Measurements from ENCODE around the gene TRIM25. TPM values are rescaled to one million over a fixed set of nuclear protein-coding genes. Genes with fewer than 3 reads are reported as not detected.

Gene TRIM25
- total RNA-seq, 2 donors from 2014 or later = 32.2 to 40.6 TPM

DNA sequence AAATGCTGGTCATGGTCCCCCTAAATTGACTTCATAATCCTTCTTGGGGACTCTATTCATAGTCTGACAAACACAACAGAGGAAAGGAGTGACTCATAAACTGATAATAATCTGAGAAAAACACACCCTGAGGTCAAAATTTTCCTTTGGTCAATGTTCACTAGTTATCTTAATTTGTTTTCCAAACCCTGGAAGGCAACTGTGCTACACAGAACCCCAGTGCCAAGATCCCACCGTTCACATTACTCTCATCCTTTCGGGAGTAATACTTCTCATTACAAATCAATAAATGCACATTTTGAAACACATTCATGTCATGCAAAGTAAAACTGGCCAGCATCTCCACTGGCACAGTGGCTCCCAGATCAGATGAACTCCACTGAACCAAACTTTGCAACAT is 23.8 kb upstream of the TRIM25 start:
- Histone ChIP-seq H3K27me3 (replicated peaks; ENCODE audit: insufficient read depth) (no peaks in the 10 kb centered on the region), H3K27ac (no peak overlapping the region), H3K4me3 (no peak overlapping the region), H3K4me1 (ENCODE audit: control insufficient read depth in 1 of 2, low read depth in 2 of 2) (no peaks in the 10 kb centered on the region), H3K36me3 (peaks cover 20% of the 10 kb centered on the region), H3K9me3 (no peaks in the 10 kb centered on the region)
- ATAC-seq (ENCODE audit: insufficient number of reproducible peaks, low FRiP score, low read depth) = no peak
- no peak for DNase-seq (ENCODE audit: low spot score)
- TF ChIP-seq, protein P1, sequence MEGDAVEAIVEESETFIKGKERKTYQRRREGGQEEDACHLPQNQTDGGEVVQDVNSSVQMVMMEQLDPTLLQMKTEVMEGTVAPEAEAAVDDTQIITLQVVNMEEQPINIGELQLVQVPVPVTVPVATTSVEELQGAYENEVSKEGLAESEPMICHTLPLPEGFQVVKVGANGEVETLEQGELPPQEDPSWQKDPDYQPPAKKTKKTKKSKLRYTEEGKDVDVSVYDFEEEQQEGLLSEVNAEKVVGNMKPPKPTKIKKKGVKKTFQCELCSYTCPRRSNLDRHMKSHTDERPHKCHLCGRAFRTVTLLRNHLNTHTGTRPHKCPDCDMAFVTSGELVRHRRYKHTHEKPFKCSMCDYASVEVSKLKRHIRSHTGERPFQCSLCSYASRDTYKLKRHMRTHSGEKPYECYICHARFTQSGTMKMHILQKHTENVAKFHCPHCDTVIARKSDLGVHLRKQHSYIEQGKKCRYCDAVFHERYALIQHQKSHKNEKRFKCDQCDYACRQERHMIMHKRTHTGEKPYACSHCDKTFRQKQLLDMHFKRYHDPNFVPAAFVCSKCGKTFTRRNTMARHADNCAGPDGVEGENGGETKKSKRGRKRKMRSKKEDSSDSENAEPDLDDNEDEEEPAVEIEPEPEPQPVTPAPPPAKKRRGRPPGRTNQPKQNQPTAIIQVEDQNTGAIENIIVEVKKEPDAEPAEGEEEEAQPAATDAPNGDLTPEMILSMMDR (IDR thresholded peaks at IDR 0.05) = no peak

DNA sequence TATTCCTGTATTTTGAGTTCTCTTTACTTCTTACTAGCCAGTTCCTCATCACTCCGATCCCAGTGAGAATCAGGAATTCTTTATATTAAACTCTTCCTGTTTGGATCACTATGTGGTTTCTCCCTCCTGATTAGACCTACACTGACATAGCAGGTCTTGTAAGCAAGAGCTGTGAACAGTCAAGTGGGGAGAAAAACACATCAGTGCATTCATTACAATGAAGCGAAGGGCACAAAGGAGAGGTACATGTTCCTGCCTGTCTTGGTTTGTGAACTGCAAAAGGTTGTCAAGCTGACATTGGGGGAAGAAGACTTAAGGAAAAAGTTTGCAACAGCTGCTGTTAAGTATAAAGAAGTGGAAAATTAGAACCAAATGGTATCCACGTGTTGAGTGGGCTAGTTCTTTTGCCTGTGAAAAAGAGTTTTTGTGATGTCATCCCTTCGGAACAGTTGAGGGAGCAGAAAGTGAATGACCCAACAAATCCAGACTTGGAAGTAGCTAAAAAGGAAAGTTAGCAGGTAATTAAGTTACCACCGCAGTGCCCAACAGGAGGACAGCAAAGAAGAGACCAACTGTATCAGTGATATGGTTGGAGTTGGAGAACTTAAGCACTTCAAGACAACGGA is 23.0 kb upstream of the TRIM25 start:
- DNase-seq (ENCODE audit: low spot score) (no peak), ATAC-seq (ENCODE audit: insufficient number of reproducible peaks, low FRiP score, low read depth) (no peak)
- no peak overlapping the region for H3K4me3 ChIP-seq
- peaks cover 20% of the 10 kb centered on the region for H3K36me3 ChIP-seq
- H3K27me3 ChIP-seq (replicated peaks; ENCODE audit: insufficient read depth) = no peaks in the 10 kb centered on the region
- H3K4me1 ChIP-seq (ENCODE audit: control insufficient read depth in 1 of 2, low read depth in 2 of 2) = no peaks in the 10 kb centered on the region
- TF ChIP-seq, protein P1 (IDR thresholded peaks at IDR 0.05) = no peak
- H3K27ac ChIP-seq = no peak overlapping the region
- no peaks in the 10 kb centered on the region for H3K9me3 ChIP-seq

DNA sequence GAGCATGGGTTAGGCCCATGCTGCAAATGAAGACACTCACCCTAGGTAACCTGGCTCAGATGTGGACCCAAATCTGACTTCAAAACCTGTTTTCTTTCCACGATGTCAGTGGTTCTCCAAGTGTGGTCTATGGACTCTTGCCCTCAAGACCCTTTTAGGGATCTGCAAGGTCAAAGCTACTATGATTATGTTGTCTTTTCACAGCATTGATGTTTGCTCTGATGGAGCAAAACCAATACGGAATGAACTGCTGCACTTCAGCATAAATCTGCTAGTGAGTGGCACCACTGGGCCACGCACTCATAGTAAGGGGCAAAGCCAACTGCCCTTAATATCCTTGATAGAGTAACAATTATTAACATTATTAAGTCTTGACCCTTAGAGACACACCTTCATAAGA is 21.6 kb upstream of the TRIM25 start:
- Histone ChIP-seq H3K9me3 (no peaks in the 10 kb centered on the region), H3K27me3 (replicated peaks; ENCODE audit: insufficient read depth) (no peaks in the 10 kb centered on the region), H3K4me3 (no peak overlapping the region), H3K36me3 (peaks cover 20% of the 10 kb centered on the region), H3K27ac (no peak overlapping the region), H3K4me1 (ENCODE audit: control insufficient read depth in 1 of 2, low read depth in 2 of 2) (no peaks in the 10 kb centered on the region)
- ATAC-seq (ENCODE audit: insufficient number of reproducible peaks, low FRiP score, low read depth) = no peak
- DNase-seq (ENCODE audit: low spot score) = no peak
- TF ChIP-seq, protein P1 (IDR thresholded peaks at IDR 0.05) = no peak

DNA sequence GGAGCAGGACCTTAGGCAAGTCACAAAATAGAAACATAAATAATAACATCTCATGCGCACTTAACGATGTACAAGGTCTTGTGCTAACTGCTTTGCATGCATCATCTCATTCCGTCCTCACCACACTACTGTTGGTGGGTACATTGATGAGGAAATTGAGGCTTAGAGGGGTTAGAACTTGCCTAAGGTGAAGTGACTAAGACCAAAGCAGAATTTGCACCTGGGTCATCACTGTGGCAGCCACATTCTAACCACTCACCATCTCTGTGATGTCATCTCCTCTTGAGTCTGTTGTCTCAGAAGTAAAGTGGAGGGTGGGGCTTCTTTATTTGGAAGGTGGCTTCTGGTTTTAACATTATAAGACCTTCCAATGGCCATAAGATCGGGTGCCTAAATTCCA is 20.4 kb upstream of the TRIM25 start:
- Histone ChIP-seq H3K4me1 (ENCODE audit: control insufficient read depth in 1 of 2, low read depth in 2 of 2) (no peaks in the 10 kb centered on the region), H3K4me3 (no peak overlapping the region), H3K27me3 (replicated peaks; ENCODE audit: insufficient read depth) (no peaks in the 10 kb centered on the region), H3K9me3 (no peaks in the 10 kb centered on the region), H3K27ac (no peak overlapping the region), H3K36me3 (peaks cover 20% of the 10 kb centered on the region)
- TF ChIP-seq, protein P1 (IDR thresholded peaks at IDR 0.05) = no peak
- ATAC-seq (ENCODE audit: insufficient number of reproducible peaks, low FRiP score, low read depth) = no peak
- no peak for DNase-seq (ENCODE audit: low spot score)

GRCh38 chr17:56933868-56934267 is 20.0 kb upstream of the TRIM25 start:
- no peaks in the 10 kb centered on the region for H3K9me3 ChIP-seq
- H3K27me3 ChIP-seq (replicated peaks; ENCODE audit: insufficient read depth) = no peaks in the 10 kb centered on the region
- H3K27ac ChIP-seq = no peak overlapping the region
- H3K4me1 ChIP-seq (ENCODE audit: control insufficient read depth in 1 of 2, low read depth in 2 of 2) = no peaks in the 10 kb centered on the region
- peaks cover 20% of the 10 kb centered on the region for H3K36me3 ChIP-seq
- no peak for DNase-seq (ENCODE audit: low spot score)
- H3K4me3 ChIP-seq = no peak overlapping the region
- TF ChIP-seq, protein P1 (IDR thresholded peaks at IDR 0.05) = no peak
- no peak for ATAC-seq (ENCODE audit: insufficient number of reproducible peaks, low FRiP score, low read depth)

Measured in thoracic aorta (tissue), 2 donors.